ENCODE data around the gene DPH1.

DNA sequence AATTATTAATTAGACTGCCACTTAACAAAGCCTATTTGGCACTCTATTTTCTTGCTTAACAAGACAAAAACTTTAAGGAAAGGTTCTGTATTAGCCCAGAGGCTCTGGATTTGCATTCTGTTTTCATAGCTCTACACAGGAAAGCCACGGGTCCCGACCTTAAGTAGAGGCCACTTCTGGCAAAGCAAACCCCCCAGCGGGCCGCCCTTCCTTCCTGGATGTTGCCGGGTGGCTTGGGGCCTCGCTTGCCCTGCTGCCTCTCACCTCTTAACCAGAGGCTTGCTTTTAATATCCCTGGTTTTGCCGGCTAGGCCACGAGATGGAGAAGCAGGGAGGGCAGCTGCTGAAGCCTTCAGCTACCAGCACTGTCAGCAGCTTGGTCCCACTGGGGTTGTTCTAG is 9.2 kb upstream of the DPH1 start:
- TF ChIP-seq, protein P1, sequence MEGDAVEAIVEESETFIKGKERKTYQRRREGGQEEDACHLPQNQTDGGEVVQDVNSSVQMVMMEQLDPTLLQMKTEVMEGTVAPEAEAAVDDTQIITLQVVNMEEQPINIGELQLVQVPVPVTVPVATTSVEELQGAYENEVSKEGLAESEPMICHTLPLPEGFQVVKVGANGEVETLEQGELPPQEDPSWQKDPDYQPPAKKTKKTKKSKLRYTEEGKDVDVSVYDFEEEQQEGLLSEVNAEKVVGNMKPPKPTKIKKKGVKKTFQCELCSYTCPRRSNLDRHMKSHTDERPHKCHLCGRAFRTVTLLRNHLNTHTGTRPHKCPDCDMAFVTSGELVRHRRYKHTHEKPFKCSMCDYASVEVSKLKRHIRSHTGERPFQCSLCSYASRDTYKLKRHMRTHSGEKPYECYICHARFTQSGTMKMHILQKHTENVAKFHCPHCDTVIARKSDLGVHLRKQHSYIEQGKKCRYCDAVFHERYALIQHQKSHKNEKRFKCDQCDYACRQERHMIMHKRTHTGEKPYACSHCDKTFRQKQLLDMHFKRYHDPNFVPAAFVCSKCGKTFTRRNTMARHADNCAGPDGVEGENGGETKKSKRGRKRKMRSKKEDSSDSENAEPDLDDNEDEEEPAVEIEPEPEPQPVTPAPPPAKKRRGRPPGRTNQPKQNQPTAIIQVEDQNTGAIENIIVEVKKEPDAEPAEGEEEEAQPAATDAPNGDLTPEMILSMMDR (IDR thresholded peaks at IDR 0.05; ENCODE audit: low read depth, low read length) = no peak
- TF ChIP-seq EZH2phosphoT487 (IDR thresholded peaks at IDR 0.05; ENCODE audit: low read depth) = no peak
